ENCODE measurements around the gene SGK1. TPM values are rescaled to one million over a fixed set of nuclear protein-coding genes. Genes with fewer than 3 reads are reported as not detected.

Gene SGK1
- total RNA-seq, 1 experiment from 2014 or later: 42.6 TPM

DNA sequence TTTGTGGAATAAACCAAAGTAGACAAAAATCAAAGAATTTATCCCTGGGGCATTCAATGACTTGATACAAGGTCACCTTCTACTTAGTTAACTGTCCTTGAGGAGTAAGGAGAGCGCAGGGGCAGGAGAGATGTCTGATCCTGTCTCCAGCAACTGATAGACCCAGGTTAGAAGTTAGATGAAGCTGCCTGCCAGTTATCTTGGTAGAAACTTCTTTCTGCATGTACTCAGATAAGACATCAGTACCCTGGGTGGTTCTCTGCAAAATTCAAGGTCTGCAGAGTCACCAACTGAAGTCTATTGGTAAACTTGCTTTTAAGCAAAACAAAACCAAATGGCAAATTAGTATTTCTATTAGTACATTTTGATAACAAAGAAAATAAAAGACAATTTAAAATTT lies 2.7 kb downstream of the SGK1 start:
- Mint-ChIP-seq H3K4me3 (ENCODE audit: unreplicated experiment) (no peak overlapping the region), H3K36me3 (ENCODE audit: insufficient read depth, unreplicated experiment) (no peaks in the 10 kb centered on the region), H3K27ac (ENCODE audit: unreplicated experiment) (no peak overlapping the region), H3K27me3 (ENCODE audit: insufficient read depth, unreplicated experiment) (no peaks in the 10 kb centered on the region), H3K9me3 (ENCODE audit: unreplicated experiment) (no peaks in the 10 kb centered on the region), H3K4me1 (ENCODE audit: low read depth, unreplicated experiment) (no peaks in the 10 kb centered on the region)
- intact Hi-C loops (cut with micrococcal nuclease; ENCODE audit: unreplicated experiment): no loop called here
- POLR2A ChIA-PET: no interaction called here
- CTCF ChIA-PET: no interaction called here
- 0 out of 2 replicates have a peak, but pooled peaks cover 3% of the 10 kb centered on the region for H3K4me1 ChIP-seq
- H3K9me3 ChIP-seq: no peaks in the 10 kb centered on the region
- no peaks in the 10 kb centered on the region for H3K36me3 ChIP-seq (ENCODE audit: control insufficient read depth, insufficient read depth, low read length)
- TF ChIP-seq, protein P1, sequence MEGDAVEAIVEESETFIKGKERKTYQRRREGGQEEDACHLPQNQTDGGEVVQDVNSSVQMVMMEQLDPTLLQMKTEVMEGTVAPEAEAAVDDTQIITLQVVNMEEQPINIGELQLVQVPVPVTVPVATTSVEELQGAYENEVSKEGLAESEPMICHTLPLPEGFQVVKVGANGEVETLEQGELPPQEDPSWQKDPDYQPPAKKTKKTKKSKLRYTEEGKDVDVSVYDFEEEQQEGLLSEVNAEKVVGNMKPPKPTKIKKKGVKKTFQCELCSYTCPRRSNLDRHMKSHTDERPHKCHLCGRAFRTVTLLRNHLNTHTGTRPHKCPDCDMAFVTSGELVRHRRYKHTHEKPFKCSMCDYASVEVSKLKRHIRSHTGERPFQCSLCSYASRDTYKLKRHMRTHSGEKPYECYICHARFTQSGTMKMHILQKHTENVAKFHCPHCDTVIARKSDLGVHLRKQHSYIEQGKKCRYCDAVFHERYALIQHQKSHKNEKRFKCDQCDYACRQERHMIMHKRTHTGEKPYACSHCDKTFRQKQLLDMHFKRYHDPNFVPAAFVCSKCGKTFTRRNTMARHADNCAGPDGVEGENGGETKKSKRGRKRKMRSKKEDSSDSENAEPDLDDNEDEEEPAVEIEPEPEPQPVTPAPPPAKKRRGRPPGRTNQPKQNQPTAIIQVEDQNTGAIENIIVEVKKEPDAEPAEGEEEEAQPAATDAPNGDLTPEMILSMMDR (IDR thresholded peaks at IDR 0.05; ENCODE audit: insufficient read depth in 1 of 2, low read depth in 1 of 2, low read length in 1 of 2, severe bottlenecking in 1 of 2, unreplicated experiment in 1 of 2): no peak
- no TSS peak for BruUV-seq (replicated peaks)
- DNase-seq: no peak
- no peaks in the 10 kb centered on the region for H3K27me3 ChIP-seq (replicated peaks; ENCODE audit: control insufficient read depth, insufficient read depth, low read length)
- H3K4me3 ChIP-seq (ENCODE audit: low read depth, low read length): no peak overlapping the region

DNA sequence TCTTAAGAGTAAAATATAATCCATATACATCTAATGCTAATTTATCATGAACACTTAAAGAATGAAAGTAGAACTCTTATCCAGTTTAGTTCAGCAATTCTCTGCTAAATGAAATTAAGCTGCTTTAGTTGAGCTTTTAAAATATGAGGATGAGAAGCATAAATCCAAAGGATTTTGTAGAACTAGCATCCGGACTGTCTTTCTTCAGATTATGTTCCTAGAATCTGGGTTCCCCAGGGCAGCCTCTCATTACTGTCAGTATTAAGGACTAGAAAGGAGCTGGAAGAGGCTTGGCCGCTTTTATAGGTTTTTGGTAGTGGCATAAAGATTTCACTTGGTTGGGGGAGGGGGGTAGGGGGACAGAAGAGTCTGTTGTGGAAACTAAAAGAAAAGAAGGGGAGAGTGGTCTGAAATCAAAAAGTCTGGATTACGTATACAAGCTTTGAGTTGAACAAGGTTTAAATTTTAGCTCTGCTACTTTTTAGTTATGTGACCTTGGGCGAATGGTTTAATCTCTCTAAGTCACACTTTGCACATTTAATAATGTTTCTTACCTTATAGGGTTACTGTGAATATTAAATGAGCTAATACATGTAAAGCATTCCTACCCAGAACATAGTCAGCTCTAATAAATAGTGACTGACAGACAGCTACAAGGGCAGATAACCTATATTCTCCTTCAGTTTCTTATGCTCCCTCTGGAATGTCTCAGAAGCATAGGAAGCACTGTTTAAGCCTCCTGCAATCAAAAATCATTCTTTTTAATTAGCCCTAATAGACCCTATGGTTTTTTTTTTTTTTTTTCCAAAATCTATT lies 3.7 kb downstream of the SGK1 start:
- no peaks in the 10 kb centered on the region for H3K27me3 Mint-ChIP-seq (ENCODE audit: insufficient read depth, unreplicated experiment)
- TF ChIP-seq, protein P1 (IDR thresholded peaks at IDR 0.05; ENCODE audit: insufficient read depth in 1 of 2, low read depth in 1 of 2, low read length in 1 of 2, severe bottlenecking in 1 of 2, unreplicated experiment in 1 of 2): no peak
- BruUV-seq (replicated peaks): no TSS peak
- H3K36me3 Mint-ChIP-seq (ENCODE audit: insufficient read depth, unreplicated experiment): no peaks in the 10 kb centered on the region
- H3K27ac Mint-ChIP-seq (ENCODE audit: unreplicated experiment): no peak overlapping the region
- no peak overlapping the region for H3K4me3 Mint-ChIP-seq (ENCODE audit: unreplicated experiment)
- Histone ChIP-seq H3K4me1 (0 out of 2 replicates have a peak, but pooled peaks cover 3% of the 10 kb centered on the region), H3K4me3 (ENCODE audit: low read depth, low read length) (no peak overlapping the region), H3K36me3 (ENCODE audit: control insufficient read depth, insufficient read depth, low read length) (no peaks in the 10 kb centered on the region), H3K27me3 (replicated peaks; ENCODE audit: control insufficient read depth, insufficient read depth, low read length) (no peaks in the 10 kb centered on the region), H3K9me3 (no peaks in the 10 kb centered on the region)
- DNase-seq: no peak
- ChIA-PET CTCF (no interaction called here), POLR2A (no interaction called here)
- H3K4me1 Mint-ChIP-seq (ENCODE audit: low read depth, unreplicated experiment): no peaks in the 10 kb centered on the region
- no peaks in the 10 kb centered on the region for H3K9me3 Mint-ChIP-seq (ENCODE audit: unreplicated experiment)
- intact Hi-C loops (cut with micrococcal nuclease; ENCODE audit: unreplicated experiment): no loop called here

DNA sequence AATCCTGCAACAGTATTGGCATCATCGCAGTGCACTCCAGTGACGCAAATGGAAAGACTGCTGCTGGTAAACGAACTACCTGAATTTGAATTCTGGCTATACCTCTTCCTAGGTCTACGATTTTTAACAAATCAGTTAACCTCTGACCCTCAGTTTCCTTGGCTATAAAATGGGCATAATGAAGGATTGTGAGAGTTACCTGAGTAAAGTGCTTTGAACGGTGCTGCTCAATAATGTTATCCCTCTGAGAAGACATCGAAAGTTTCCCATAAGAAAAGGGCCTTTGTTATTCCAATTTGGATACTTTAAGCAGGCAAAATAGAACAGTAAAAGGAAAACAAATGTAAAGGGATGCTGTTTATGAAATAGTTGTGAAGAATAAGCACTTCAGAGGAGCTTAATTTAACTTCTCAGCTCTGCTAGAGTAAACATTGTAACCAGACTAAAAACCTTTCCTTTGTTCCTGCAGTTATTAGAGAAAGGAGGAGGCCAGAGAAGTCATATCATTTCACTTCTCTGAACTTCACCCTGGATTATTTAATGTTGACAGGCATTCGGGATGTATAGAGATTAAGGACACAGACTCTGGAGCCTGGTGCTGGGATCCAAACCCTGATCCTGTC lies 5.8 kb downstream of the SGK1 start:
- H3K9me3 ChIP-seq: no peaks in the 10 kb centered on the region
- H3K27me3 ChIP-seq (replicated peaks; ENCODE audit: control insufficient read depth, insufficient read depth, low read length): no peaks in the 10 kb centered on the region
- TF ChIP-seq, protein P1 (IDR thresholded peaks at IDR 0.05; ENCODE audit: insufficient read depth in 1 of 2, low read depth in 1 of 2, low read length in 1 of 2, severe bottlenecking in 1 of 2, unreplicated experiment in 1 of 2): no peak
- no peaks in the 10 kb centered on the region for H3K27me3 Mint-ChIP-seq (ENCODE audit: insufficient read depth, unreplicated experiment)
- ChIA-PET CTCF (no interaction called here), POLR2A (no interaction called here)
- no TSS peak for BruUV-seq (replicated peaks)
- H3K36me3 ChIP-seq (ENCODE audit: control insufficient read depth, insufficient read depth, low read length): no peaks in the 10 kb centered on the region
- no peak for DNase-seq
- no peak overlapping the region for H3K4me3 Mint-ChIP-seq (ENCODE audit: unreplicated experiment)
- H3K36me3 Mint-ChIP-seq (ENCODE audit: insufficient read depth, unreplicated experiment): no peaks in the 10 kb centered on the region
- no peak overlapping the region for H3K27ac Mint-ChIP-seq (ENCODE audit: unreplicated experiment)
- no peaks in the 10 kb centered on the region for H3K4me1 ChIP-seq
- H3K4me3 ChIP-seq (ENCODE audit: low read depth, low read length): no peak overlapping the region
- no peaks in the 10 kb centered on the region for H3K9me3 Mint-ChIP-seq (ENCODE audit: unreplicated experiment)
- intact Hi-C loops (cut with micrococcal nuclease; ENCODE audit: unreplicated experiment): no loop called here
- H3K4me1 Mint-ChIP-seq (ENCODE audit: low read depth, unreplicated experiment): no peaks in the 10 kb centered on the region

Data from Caco-2 (cell line).